SKM-1 treated with dmso at 0.1 percent for 144 hours (cell line): ENCODE measurements around the gene S100A5.
"Not testable (repeated sequence)": the region's sequence is repeated elsewhere in the genome, so short reads cannot be mapped to it uniquely, and the experiment has no call there.

Experiments used
- DNase-seq: peaks from one replicate; lab custom pipeline; 2025; ENCODE audit not compliant: unreplicated experiment; lab: John Stamatoyannopoulos, UW

S100A5 gene

GRCh38 chr1:153567621-153568366 is 27.1 kb upstream of the S100A5 start:
- DNase-seq: no peak

GRCh38 chr1:153566414-153567371 is 26.0 kb upstream of the S100A5 start:
- DNase-seq: peak; percentile 93

- DNase-seq: peak; percentile 55
Measured at GRCh38 chr1:153565529-153566374, 25.0 kb upstream of the S100A5 start, which contains the start of gene S100A2. Gene S100A2 (minus strand): TSS chr1:153565844. CDS start chr1:153563877, 1,967 bp downstream.

- no peak for DNase-seq
Measured at GRCh38 chr1:153563991-153564390, 23.3 kb upstream of the S100A5 start.

- DNase-seq: no peak
Measured at GRCh38 chr1:153563483-153563901, 22.8 kb upstream of the S100A5 start.

- DNase-seq: not testable (repeated sequence)
Measured at GRCh38 chr1:153562021-153562420, 21.3 kb upstream of the S100A5 start.

- DNase-seq: no peak
Measured at GRCh38 chr1:153561466-153561985, 20.8 kb upstream of the S100A5 start.

GRCh38 chr1:153560771-153561465 is 20.2 kb upstream of the S100A5 start:
- DNase-seq: no peak

- DNase-seq: no peak
Measured at GRCh38 chr1:153560241-153560640, 19.5 kb upstream of the S100A5 start.

- no peak for DNase-seq
Measured at GRCh38 chr1:153557877-153558276, 17.1 kb upstream of the S100A5 start.

GRCh38 chr1:153556348-153556747 is 15.6 kb upstream of the S100A5 start:
- peak; percentile 54 for DNase-seq

- no peak for DNase-seq
Measured at GRCh38 chr1:153553830-153554541, 13.3 kb upstream of the S100A5 start.

- DNase-seq: no peak
Measured at GRCh38 chr1:153553096-153553495, 12.4 kb upstream of the S100A5 start.

- DNase-seq: no peak
Measured at GRCh38 chr1:153552335-153552734, 11.6 kb upstream of the S100A5 start.

GRCh38 chr1:153550827-153551500 is 10.2 kb upstream of the S100A5 start:
- DNase-seq: peak; percentile 93

GRCh38 chr1:153550398-153550758 is 9.6 kb upstream of the S100A5 start:
- no peak for DNase-seq

GRCh38 chr1:153549741-153550397 is 9.1 kb upstream of the S100A5 start:
- no peak for DNase-seq
